Measurements from ENCODE around the gene CLASP1.

GRCh38 chr2:121415727-121416126, 233.5 kb downstream of the CLASP1 start:
- TF ChIP-seq POLR2AphosphoS5 (IDR thresholded peaks at IDR 0.05) (no peak), POLR2A (IDR thresholded peaks at IDR 0.05) (no peak)

Data from sigmoid colon (tissue), 4 donors.